ENCODE results near the gene R3HCC1L.

DNA sequence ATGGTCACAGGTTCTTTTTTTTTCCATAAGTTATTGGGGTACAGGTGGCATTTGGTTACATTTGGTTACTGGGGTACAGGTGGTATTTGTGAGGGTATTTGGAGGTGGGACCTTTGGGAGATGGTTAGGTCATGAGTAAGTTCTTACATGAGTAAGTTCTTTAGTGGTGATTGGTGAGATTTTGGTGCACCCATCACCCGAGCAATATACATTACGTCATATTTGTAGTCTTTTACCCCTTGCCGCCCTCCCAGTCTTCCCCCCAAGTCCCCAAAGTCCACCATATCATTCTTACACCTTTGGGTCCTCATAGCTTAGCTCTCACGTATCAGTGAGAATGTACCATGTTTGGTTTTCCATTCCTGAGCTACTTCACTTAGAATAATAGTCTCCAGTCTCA is 49.2 kb upstream of the R3HCC1L start:
- TF ChIP-seq CTCF (IDR thresholded peaks at IDR 0.05), result no peak
- no peak for TF ChIP-seq POLR2A (IDR thresholded peaks at IDR 0.05)
